Skeletal muscle tissue (tissue), 4 donors: ENCODE measurements around the gene CUEDC1. TPM values are rescaled to one million over a fixed set of nuclear protein-coding genes. Genes with fewer than 3 reads are reported as not detected.

Source experiments
- H3K27ac ChIP-seq: one replicate; pipeline ENCODE4 v1.7.0; 2013; ENCODE audit warnings: mild to moderate bottlenecking, low read depth, low read length, inconsistent platforms
- H3K27me3 ChIP-seq, 3 donors: one replicate each; pipeline ENCODE4 v1.7.0; 2013; ENCODE audit warnings: low read length in 3 of 3; ENCODE audit not compliant: control insufficient read depth in 3 of 3, insufficient read depth in 3 of 3
- H3K36me3 ChIP-seq, 3 donors: one replicate each; pipeline ENCODE4 v1.7.0; 2013; ENCODE audit warnings: low read length in 3 of 3; ENCODE audit not compliant: control insufficient read depth in 3 of 3, insufficient read depth in 3 of 3
- H3K4me1 ChIP-seq, 3 donors: one replicate each; pipeline ENCODE4 v1.7.0; 2013; ENCODE audit warnings: low read length in 3 of 3, mild to moderate bottlenecking in 3 of 3; ENCODE audit not compliant: control insufficient read depth in 3 of 3, insufficient read depth in 3 of 3
- H3K4me3 ChIP-seq, 3 donors: one replicate each; pipeline ENCODE4 v1.7.0; 2013; ENCODE audit warnings: low read length in 3 of 3
- H3K9ac ChIP-seq, 3 donors: one replicate each; pipeline ENCODE4 v1.7.0; 2013; ENCODE audit warnings: low read length in 3 of 3, mild to moderate bottlenecking in 3 of 3, moderate library complexity in 2 of 3, low read depth in 1 of 3
- H3K9me3 ChIP-seq, 3 donors: one replicate each; pipeline ENCODE4 v1.7.0; 2013; ENCODE audit warnings: low read length in 3 of 3; ENCODE audit not compliant: control insufficient read depth in 3 of 3
- total RNA-seq: library from RNA; depleted of rRNA; stranded (reverse); fragments of >200 nt; gene quantifications from one replicate; pipeline ENCODE4 v1.2.3, GENCODE V29; 2014
- donor health status: Osteomylitis.

CUEDC1 gene
- total RNA-seq, 1 donor from 2014 or later = 10.4 TPM

DNA sequence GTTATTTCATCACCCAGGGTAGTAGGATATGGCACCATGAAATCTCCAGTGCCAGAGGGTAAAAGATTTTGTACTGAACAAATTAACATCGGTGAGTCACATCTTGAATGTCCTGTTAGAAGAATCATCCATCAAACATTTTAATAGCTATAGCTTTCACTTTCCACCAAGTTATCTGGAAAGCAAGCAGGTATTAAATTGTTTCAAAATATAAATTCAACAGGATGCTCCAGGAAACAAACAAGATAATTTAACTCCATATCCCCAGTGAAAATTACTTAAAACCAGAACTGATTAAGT is 30.4 kb upstream of the CUEDC1 start:
- no peak overlapping the region for H3K27ac ChIP-seq
- peak overlapping the region in 2 of 3 donors; percentile 75 to 91 for H3K9ac ChIP-seq
- H3K4me3 ChIP-seq = peak overlapping the region in 2 of 3 donors; percentile 1 to 8
- no peaks in the 10 kb centered on the region for H3K9me3 ChIP-seq
- H3K27me3 ChIP-seq = no peaks in the 10 kb centered on the region
- H3K36me3 ChIP-seq = peaks cover under 1 to 14% (median 6%) of the 10 kb centered on the region in 3 donors
- peaks cover 58 to 71% (median 58%) of the 10 kb centered on the region in 3 donors for H3K4me1 ChIP-seq

DNA sequence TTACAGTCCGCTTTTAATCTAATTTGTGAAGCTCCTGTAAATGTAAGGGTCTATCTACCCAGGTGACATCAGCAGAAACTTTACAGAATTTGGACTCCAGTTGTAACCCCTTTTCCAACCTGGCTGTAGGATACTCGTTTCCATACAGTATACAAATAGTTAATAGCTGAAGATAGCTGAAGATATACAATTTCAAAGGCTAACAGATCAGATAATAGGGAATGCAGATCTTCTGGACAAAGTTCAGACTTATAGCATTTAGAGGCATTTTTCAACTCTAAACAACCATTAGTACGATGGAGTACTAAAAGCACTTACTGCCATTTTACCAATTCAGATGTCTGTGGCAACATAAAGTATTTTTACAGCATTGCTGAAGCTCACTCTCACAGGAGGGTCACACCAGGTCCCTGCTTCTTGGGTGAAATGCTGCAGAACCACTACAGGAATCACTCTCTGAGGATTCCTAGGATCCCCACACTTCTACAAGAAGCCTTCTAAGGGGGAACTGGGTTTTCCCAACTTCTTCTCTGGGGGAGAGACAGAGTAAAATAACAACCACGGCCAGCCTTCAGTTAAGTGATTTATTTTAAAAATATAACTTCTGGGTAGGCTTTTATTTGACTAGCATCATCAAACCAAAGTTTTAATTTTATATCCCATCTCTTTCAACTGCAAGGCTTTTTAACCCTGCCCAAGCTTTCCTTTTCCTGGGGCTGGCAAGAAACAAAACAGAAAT is 29.9 kb upstream of the CUEDC1 start:
- Histone ChIP-seq H3K9ac (peak overlapping the region in 2 of 3 donors; percentile 75 to 91), H3K9me3 (no peaks in the 10 kb centered on the region), H3K27me3 (no peaks in the 10 kb centered on the region), H3K27ac (no peak overlapping the region), H3K36me3 (peaks cover 5 to 20% (median 11%) of the 10 kb centered on the region in 3 donors), H3K4me3 (peak overlapping the region; percentile 22 to 42 (median 38)), H3K4me1 (peaks cover 61 to 72% (median 62%) of the 10 kb centered on the region in 3 donors)

DNA sequence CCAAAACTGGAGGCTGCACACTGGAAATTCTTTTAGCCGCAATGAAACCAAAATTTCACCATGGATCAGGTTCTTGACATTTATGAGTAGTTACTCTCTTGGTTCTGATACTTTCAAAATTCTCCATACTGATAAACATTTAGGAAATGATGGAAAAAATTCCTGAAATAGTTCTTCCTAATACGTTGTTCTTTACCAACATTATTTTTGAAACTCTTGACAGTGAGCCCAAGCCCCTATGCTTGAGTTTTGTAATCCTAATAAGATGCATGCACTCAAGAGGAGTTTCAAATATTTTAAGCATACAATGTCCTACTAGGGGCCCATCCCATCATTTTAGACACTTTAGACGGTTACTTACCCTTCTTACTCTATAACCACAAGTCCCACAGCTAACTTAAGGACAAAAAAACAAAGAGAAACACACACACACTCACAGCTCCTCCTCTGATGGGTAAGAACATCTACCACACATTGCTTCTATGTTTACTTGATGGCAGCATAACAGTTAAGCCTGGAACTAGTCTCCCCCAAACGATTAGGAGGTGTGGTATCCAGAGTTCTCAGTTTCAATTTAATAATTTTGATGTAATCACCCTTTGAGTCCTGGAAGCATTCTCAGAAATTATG is 29.2 kb upstream of the CUEDC1 start:
- Histone ChIP-seq H3K27ac (no peak overlapping the region), H3K9ac (peak overlapping the region in 1 of 3 donors; percentile 75), H3K4me1 (peaks cover 55 to 65% (median 58%) of the 10 kb centered on the region in 3 donors), H3K36me3 (peaks cover 8 to 21% (median 18%) of the 10 kb centered on the region in 3 donors), H3K4me3 (peak overlapping the region; percentile 22 to 42 (median 34)), H3K27me3 (no peaks in the 10 kb centered on the region), H3K9me3 (no peaks in the 10 kb centered on the region)

DNA sequence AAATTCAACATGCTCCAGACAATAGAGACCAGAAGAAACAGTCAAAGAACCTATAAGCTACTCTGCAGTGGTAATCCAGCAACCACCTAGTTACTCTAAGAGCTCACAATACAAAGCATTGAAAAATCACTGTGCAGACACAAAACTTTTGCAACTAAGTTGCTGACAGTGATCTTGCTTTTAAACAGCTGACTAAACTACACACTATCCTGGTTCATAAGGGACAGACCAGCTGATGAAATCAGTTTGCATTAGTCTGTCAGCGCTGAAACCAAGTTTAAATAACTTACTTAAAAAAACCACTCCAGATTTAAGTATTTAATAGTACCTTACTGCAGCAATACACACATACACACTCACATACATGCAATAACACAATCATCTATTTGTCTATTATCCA is 28.2 kb upstream of the CUEDC1 start:
- Histone ChIP-seq H3K4me1 (peaks cover 47 to 56% (median 48%) of the 10 kb centered on the region in 3 donors), H3K27ac (no peak overlapping the region), H3K36me3 (peaks cover 15 to 28% (median 27%) of the 10 kb centered on the region in 3 donors), H3K4me3 (peak overlapping the region in 1 of 3 donors; percentile 16), H3K9me3 (no peaks in the 10 kb centered on the region), H3K9ac (peak overlapping the region in 2 of 3 donors; percentile 4 to 34), H3K27me3 (no peaks in the 10 kb centered on the region)

DNA sequence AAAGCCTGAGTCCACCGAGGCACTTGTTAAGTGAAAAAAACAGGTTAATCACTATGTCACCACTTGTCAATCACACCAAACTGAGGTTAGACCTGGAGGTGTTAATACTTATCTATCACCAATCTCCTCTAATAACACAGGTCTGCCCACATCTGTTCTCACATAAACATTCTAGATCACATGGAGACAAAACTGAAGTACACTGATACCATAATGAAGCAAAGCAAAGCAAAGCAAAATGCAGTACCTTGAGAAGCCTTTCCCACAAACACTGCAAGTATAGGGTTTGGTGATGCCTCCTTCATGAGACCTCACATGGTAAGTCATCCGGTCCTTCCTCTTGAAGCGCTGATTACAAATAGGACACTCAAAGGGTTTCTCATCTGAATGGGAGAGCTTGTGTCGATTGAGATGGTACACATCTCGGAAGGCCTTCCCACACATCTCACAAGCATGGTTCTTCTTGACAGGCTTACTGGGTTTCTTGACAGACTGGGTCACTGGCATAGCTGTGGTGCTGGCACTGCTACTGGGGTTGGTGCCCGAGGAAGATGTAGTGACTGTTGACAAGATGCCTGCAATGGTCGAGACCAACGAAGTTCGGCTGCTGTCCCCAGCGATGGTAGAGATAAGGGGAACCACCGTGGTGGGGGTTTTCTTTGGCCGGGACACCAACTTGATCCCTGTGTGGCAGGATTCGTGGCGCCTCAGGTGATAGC is 27.4 kb upstream of the CUEDC1 start:
- Histone ChIP-seq H3K36me3 (peaks cover 16 to 32% (median 30%) of the 10 kb centered on the region in 3 donors), H3K4me3 (peak overlapping the region; percentile 37 to 57 (median 42)), H3K9ac (peak overlapping the region in 2 of 3 donors; percentile 1 to 24), H3K27me3 (no peaks in the 10 kb centered on the region), H3K9me3 (no peaks in the 10 kb centered on the region), H3K27ac (peak overlapping the region; percentile 29), H3K4me1 (peaks cover 47 to 55% (median 48%) of the 10 kb centered on the region in 3 donors)

DNA sequence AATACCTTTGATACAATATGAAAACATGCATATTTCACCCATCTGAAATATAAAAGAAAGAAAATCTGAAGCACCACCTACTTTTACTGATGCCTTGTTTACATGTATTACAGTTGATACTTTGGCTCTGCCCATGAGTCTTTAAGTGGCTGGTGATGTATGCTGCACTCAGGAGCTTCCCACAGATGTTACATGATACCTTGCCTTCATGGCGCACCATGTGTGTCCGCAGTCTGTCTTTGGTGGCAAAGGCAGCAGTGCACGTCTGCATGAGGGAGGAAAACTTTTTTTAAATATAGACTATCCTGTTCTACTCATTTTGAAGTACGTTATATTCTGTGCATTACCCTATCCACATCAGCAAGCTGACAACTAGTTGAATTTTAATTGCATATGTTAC is 25.3 kb upstream of the CUEDC1 start:
- H3K9me3 ChIP-seq = no peaks in the 10 kb centered on the region
- no peak overlapping the region for H3K27ac ChIP-seq
- H3K4me3 ChIP-seq = no peak overlapping the region
- H3K27me3 ChIP-seq = no peaks in the 10 kb centered on the region
- H3K4me1 ChIP-seq = peaks cover 44 to 55% (median 47%) of the 10 kb centered on the region in 3 donors
- H3K9ac ChIP-seq = no peak overlapping the region
- peaks cover 24 to 51% (median 47%) of the 10 kb centered on the region in 3 donors for H3K36me3 ChIP-seq

DNA sequence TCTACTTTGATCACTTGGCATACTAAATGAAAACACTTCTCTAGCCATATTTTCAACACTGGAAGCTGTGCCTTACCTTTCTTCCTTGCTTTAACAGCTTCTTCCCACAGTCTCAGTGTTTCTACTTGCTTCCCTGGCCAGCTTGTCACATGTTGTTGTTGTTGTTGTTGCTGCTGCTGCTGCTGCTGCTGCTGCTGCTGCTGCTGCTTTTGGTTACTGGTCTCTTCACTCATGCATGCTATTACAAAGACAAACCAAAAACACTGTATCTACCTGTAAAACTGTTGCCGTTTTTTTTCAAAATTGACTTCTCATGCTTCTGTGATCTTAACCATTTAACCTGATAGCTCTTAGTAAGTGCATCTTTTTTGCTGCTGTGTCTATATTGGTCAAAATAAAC is 23.9 kb upstream of the CUEDC1 start:
- Histone ChIP-seq H3K9me3 (no peaks in the 10 kb centered on the region), H3K4me1 (peaks cover 33 to 46% (median 44%) of the 10 kb centered on the region in 3 donors), H3K27me3 (no peaks in the 10 kb centered on the region), H3K27ac (no peak overlapping the region), H3K4me3 (no peak overlapping the region), H3K36me3 (peaks cover 33 to 63% (median 56%) of the 10 kb centered on the region in 3 donors), H3K9ac (no peak overlapping the region)

DNA sequence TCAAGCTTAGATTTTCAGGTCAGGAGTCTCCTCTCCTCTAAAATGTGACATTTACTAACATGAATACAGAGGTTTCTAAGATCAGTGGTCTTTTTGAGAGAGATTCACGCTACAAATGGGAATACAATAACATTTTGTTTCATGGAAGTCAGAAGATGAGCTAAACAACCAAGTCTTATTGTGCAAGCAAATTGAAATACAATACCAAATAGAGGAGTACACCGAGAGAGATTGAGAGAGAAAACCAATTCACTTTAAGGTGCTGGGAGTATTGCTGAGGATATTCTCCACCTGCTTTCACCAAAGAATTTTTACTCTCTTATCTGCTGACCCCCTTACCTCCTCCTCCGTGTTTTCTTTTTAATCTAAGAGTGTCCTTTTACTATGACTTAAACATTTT is 21.4 kb upstream of the CUEDC1 start:
- no peaks in the 10 kb centered on the region for H3K9me3 ChIP-seq
- peaks cover 41 to 68% (median 53%) of the 10 kb centered on the region in 3 donors for H3K36me3 ChIP-seq
- H3K27me3 ChIP-seq = no peaks in the 10 kb centered on the region
- no peak overlapping the region for H3K4me3 ChIP-seq
- H3K9ac ChIP-seq = no peak overlapping the region
- H3K4me1 ChIP-seq = peaks cover 8 to 22% (median 20%) of the 10 kb centered on the region in 3 donors
- no peak overlapping the region for H3K27ac ChIP-seq

DNA sequence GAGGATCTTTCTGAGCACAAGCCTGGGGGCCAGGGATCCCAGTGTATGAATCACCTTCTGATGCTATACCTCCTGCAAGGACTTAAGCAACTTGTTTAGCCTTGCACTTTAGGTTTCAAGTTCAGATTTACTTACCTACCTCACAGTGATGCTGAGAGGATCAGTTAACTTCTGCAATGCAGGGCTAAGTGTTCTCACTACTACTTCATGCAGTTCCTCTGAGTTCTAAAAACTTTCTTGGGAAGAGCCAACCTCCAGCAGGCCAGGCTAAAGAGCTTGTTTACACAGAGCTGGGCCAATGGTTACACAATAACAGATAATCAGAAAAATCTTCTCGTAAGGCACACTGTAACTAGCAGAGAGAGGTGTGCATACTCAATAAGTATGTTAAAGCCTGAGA is 19.8 kb upstream of the CUEDC1 start:
- H3K27ac ChIP-seq = no peak overlapping the region
- no peaks in the 10 kb centered on the region for H3K9me3 ChIP-seq
- peaks cover 35 to 61% (median 47%) of the 10 kb centered on the region in 3 donors for H3K36me3 ChIP-seq

More for the DNA sequence above, 19.8 kb upstream of the CUEDC1 start:
- Histone ChIP-seq H3K4me1 (peaks cover 2 to 16% (median 12%) of the 10 kb centered on the region in 3 donors), H3K9ac (no peak overlapping the region), H3K4me3 (no peak overlapping the region), H3K27me3 (no peaks in the 10 kb centered on the region)
